Ascending aorta (tissue), 2 donors: ENCODE measurements around the gene RHBG. TPM values are rescaled to one million over a fixed set of nuclear protein-coding genes. Genes with fewer than 3 reads are reported as not detected.

Source experiments
- DNase-seq, 2 donors: peaks; one replicate each; pipeline ENCODE4 v3.0.0-alpha.2; 2019; ENCODE audit warnings: low spot score in 2 of 2
- H3K27ac ChIP-seq, 2 donors: fragments of 200-600 bp; sonication (generic); one replicate each; pipeline ENCODE4 v1.5.1; 2016 to 2017; ENCODE audit warnings: mild to moderate bottlenecking in 1 of 2
- H3K27me3 ChIP-seq: fragments of 200-600 bp; sonication (generic); one replicate; pipeline ENCODE4 v1.5.1; 2017
- H3K36me3 ChIP-seq, 2 donors: fragments of 200-600 bp; sonication (generic); one replicate each; pipeline ENCODE4 v1.5.1; 2016
- H3K4me1 ChIP-seq, 2 donors: fragments of 200-600 bp; sonication (generic); one replicate each; pipeline ENCODE4 v1.5.1; 2016 to 2017; ENCODE audit warnings: mild to moderate bottlenecking in 1 of 2
- H3K4me3 ChIP-seq, 2 donors: fragments of 200-600 bp; sonication (generic); one replicate each; pipeline ENCODE4 v1.5.1; 2016 to 2017; ENCODE audit warnings: mild to moderate bottlenecking in 1 of 2
- H3K9me3 ChIP-seq, 2 donors: fragments of 200-600 bp; sonication (generic); one replicate each; pipeline ENCODE4 v1.5.1; 2016
- CTCF ChIP-seq, 3 experiments: fragments of 200-600 bp in 2 of 3; fragments of 450-650 bp in 1 of 3; sonication (generic) in 2 of 3; IDR thresholded peaks; one replicate each; pipeline ENCODE4 v1.5.1; 2016 to 2019; ENCODE audit warnings: antibody characterized with exemption in 3 of 3, mild to moderate bottlenecking in 1 of 3, moderate library complexity in 1 of 3
- intact Hi-C: fragments of 100-400 bp; cut with DNase I; formaldehyde crosslinking; loops from one replicate; pipeline ENCODE4 v1.15.1; 2023
- total RNA-seq: library from RNA; depleted of rRNA; stranded (reverse); fragments of >200 nt; gene quantifications from one replicate; pipeline ENCODE4 v1.1.0, GENCODE V29; 2016

The RHBG gene
- total RNA-seq, 1 donor from 2014 or later = not detected

DNA sequence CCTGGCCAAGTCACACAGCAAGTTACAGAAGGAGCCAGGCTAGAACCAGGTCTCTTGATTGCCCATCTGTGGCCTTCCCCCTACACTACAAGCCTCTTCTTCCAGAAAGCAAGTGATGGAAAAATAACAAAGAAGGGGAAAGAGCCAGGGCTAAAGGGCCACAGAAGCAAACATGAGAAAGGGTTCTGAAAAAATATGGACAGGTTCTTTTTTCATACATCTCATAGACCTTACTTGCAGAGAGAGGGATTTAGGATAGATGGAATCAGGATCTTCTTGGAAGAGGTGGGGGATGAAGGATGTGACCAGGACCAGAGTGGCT lies 3.2 kb downstream of the RHBG start:
- Histone ChIP-seq H3K9me3 (no peaks in the 10 kb centered on the region), H3K27me3 (no peaks in the 10 kb centered on the region), H3K4me3 (no peak overlapping the region), H3K4me1 (peaks cover 0 to 5% of the 10 kb centered on the region in 2 donors), H3K36me3 (no peaks in the 10 kb centered on the region), H3K27ac (no peak overlapping the region)
- intact Hi-C loops = no loop called here
- no peak for TF ChIP-seq CTCF (IDR thresholded peaks at IDR 0.05)
- DNase-seq = no peak

- no peaks in the 10 kb centered on the region for H3K36me3 ChIP-seq
- peaks cover 0 to 5% of the 10 kb centered on the region in 2 donors for H3K4me1 ChIP-seq
- intact Hi-C loops = no loop called here
- DNase-seq = no peak
- no peaks in the 10 kb centered on the region for H3K9me3 ChIP-seq
- H3K27me3 ChIP-seq = no peaks in the 10 kb centered on the region
- TF ChIP-seq CTCF (IDR thresholded peaks at IDR 0.05) = no peak
- no peak overlapping the region for H3K27ac ChIP-seq
- H3K4me3 ChIP-seq = no peak overlapping the region
These were observed 3.9 kb downstream of the RHBG start for GRCh38 chr1:156372876-156373275.

DNA sequence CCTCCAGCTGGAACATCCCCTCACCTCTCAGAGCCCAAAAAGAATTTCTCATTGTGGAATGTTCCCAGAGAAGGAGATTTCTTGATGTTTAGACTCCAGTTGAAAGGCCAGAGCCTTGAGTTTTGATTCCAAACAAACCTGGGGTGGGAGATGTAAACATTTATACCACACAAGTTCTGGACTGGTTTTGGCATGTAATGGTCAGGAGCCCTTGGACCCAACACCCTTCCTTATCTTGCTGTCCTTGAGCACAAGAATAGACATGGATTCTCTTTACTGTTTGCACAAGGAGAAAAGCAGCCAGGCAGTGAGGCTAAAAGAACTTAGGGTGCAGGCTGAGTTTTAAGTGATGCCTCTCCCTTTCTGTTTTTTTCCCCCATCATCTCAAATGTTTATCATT lies 4.5 kb downstream of the RHBG start:
- no peak overlapping the region for H3K4me3 ChIP-seq
- H3K9me3 ChIP-seq = no peaks in the 10 kb centered on the region
- no peaks in the 10 kb centered on the region for H3K36me3 ChIP-seq
- H3K27me3 ChIP-seq = no peaks in the 10 kb centered on the region
- no peak for DNase-seq
- H3K27ac ChIP-seq = no peak overlapping the region
- H3K4me1 ChIP-seq = peaks cover 0 to 5% of the 10 kb centered on the region in 2 donors
- intact Hi-C loops = no loop called here
- TF ChIP-seq CTCF (IDR thresholded peaks at IDR 0.05) = no peak

DNA sequence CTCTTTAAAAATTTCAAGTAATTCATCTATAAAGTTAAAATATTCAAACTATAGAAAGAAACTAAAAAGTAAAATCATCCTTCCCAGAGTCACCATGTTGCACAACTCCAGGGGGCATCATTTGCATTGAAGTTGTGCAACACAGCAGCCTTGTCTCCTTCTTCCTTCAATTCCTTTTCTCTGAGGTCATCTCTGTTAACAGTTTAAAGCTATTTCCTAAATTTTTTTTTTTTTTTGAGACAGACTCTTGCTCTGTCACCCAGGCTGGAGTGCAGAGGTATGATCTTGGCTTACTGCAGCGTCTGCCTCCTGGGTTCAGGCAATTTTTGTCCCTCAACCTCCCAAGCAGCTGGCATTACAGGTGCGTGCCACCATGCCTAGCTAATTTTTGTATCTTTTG lies 7.1 kb downstream of the RHBG start:
- intact Hi-C loops = no loop called here
- H3K9me3 ChIP-seq = no peaks in the 10 kb centered on the region
- H3K27ac ChIP-seq = no peak overlapping the region
- no peak for TF ChIP-seq CTCF (IDR thresholded peaks at IDR 0.05)
- no peaks in the 10 kb centered on the region for H3K27me3 ChIP-seq
- H3K4me1 ChIP-seq = no peaks in the 10 kb centered on the region
- no peak for DNase-seq
- no peak overlapping the region for H3K4me3 ChIP-seq
- no peaks in the 10 kb centered on the region for H3K36me3 ChIP-seq

DNA sequence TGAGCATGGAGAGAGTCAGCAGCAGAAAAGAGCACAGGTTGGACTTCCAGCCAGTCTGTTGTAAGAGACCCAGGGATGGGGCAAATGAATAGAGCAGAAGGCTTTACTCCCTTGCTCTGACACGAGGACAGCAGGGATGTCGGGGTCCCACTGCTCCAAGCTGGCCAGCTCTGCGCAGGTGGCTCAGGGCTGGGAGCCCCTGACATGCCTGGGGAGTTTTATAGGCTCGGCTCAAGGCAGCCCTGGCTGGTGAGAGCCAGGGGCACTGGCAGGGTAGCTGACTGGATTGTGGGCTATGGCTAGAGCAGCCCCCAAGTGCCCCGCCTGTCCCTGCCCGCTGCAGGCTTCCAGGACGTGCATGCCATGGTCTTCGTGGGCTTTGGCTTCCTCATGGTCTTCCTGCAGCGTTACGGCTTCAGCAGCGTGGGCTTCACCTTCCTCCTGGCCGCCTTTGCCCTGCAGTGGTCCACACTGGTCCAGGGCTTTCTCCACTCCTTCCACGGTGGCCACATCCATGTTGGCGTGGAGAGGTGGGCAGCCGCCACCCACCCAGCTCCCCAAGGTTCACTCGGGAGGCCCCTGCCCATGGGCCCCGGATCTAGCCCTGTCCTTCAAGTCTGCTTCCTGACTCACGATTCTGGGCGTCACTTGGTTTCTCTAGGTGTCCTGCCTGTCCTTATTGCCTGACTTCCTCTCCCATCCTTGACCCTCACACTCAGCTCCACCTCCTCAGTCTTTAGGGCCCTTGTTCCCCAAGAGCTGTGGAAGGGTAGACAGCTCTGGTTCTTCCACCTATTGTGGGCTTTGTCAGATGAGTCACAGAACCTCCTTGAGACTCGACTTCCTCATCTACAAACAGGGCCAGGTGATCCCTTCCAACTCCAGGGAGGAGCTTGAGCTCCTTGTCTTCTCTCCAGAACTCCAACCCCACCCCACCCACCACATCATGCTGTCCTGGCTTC lies 8.2 kb downstream of the RHBG start:
- intact Hi-C loops = no loop called here
- H3K9me3 ChIP-seq = no peaks in the 10 kb centered on the region
- no peaks in the 10 kb centered on the region for H3K27me3 ChIP-seq
- H3K4me3 ChIP-seq = no peak overlapping the region
- TF ChIP-seq CTCF (IDR thresholded peaks at IDR 0.05) = no peak
- no peaks in the 10 kb centered on the region for H3K4me1 ChIP-seq
- no peak overlapping the region for H3K27ac ChIP-seq
- no peaks in the 10 kb centered on the region for H3K36me3 ChIP-seq
- DNase-seq = no peak
